Urothelium cell line (cell line): ENCODE data around the gene SIN3B.
"Not testable (repeated sequence)": the region's sequence is repeated elsewhere in the genome, so short reads cannot be mapped to it uniquely, and the experiment has no call there.

Experiments
- DNase-seq: peaks from one replicate; pipeline ENCODE4 v3.0.0; 2011; ENCODE audit warnings: low spot score, mixed read lengths
- FAIRE-seq: peaks from 2 replicates; lab custom pipeline; 2011; peaks lifted over from hg19 to GRCh38; lab: Jason Lieb, UNC

Gene SIN3B

GRCh38 chr19:16862826-16863415 is 33.7 kb downstream of the SIN3B start:
- no peak for FAIRE-seq
- no peak for DNase-seq

- DNase-seq: no peak
- no peak for FAIRE-seq
Observed at GRCh38 chr19:16867211-16867610, 38.0 kb downstream of the SIN3B start.

GRCh38 chr19:16868423-16869130 is 39.4 kb downstream of the SIN3B start:
- FAIRE-seq (no peak), DNase-seq (no peak)

- FAIRE-seq: no peak
- DNase-seq: no peak
Observed at GRCh38 chr19:16869331-16869972, 40.3 kb downstream of the SIN3B start.

GRCh38 chr19:16871871-16872270 is 42.7 kb downstream of the SIN3B start:
- FAIRE-seq (no peak), DNase-seq (no peak)

GRCh38 chr19:16872728-16873127 is 43.5 kb downstream of the SIN3B start:
- no peak for DNase-seq
- no peak for FAIRE-seq

GRCh38 chr19:16873594-16873993 is 44.4 kb downstream of the SIN3B start:
- no peak for FAIRE-seq
- DNase-seq: no peak

GRCh38 chr19:16874250-16874977 is 45.2 kb downstream of the SIN3B start:
- FAIRE-seq (no peak), DNase-seq (no peak)

GRCh38 chr19:16874978-16875299 is 45.7 kb downstream of the SIN3B start:
- not testable (repeated sequence) for DNase-seq
- FAIRE-seq: peak; percentile 23

GRCh38 chr19:16875584-16876555 is 46.7 kb downstream of the SIN3B start:
- no peak for DNase-seq
- no peak for FAIRE-seq

GRCh38 chr19:16876904-16877361 is 47.7 kb downstream of the SIN3B start:
- FAIRE-seq (no peak), DNase-seq (no peak)

- DNase-seq: no peak
- no peak for FAIRE-seq
Observed at GRCh38 chr19:16877581-16877980, 48.4 kb downstream of the SIN3B start.

- no peak for FAIRE-seq
- DNase-seq: no peak
Observed at GRCh38 chr19:16878181-16878965, 49.2 kb downstream of the SIN3B start.

- FAIRE-seq (no peak), DNase-seq (no peak)
Observed at GRCh38 chr19:16880884-16881554, 51.8 kb downstream of the SIN3B start.

- no peak for FAIRE-seq
- DNase-seq: no peak
Observed at GRCh38 chr19:16882146-16882545, 52.9 kb downstream of the SIN3B start.

- DNase-seq: no peak
- no peak for FAIRE-seq
Observed at GRCh38 chr19:16883522-16883921, 54.3 kb downstream of the SIN3B start.

- FAIRE-seq (no peak), DNase-seq (no peak)
Observed at GRCh38 chr19:16885166-16885565, 56.0 kb downstream of the SIN3B start.

GRCh38 chr19:16886305-16886880 is 57.2 kb downstream of the SIN3B start:
- FAIRE-seq: no peak

More at GRCh38 chr19:16886305-16886880, 57.2 kb downstream of the SIN3B start:
- no peak for DNase-seq
